Neutrophil (primary cell): Measurements from ENCODE around the gene SSH2.

Experiments
- H3K27ac ChIP-seq: fragments of 200-600 bp; sonication (generic); 2 replicates; pipeline ENCODE4 v1.5.1; 2016; ENCODE audit warnings: mild to moderate bottlenecking, moderate library complexity
- H3K27me3 ChIP-seq: fragments of 200-600 bp; sonication (generic); 2 replicates; pipeline ENCODE4 v1.6.0; 2016; ENCODE audit warnings: mild to moderate bottlenecking
- H3K36me3 ChIP-seq: fragments of 200-600 bp; sonication (generic); 2 replicates; pipeline ENCODE4 v1.5.1; 2017
- H3K4me1 ChIP-seq, 2 experiments: fragments of 200-600 bp in 1 of 2; sonication (generic) in 1 of 2; 1 replicate in 1 of 2; 2 replicates in 1 of 2; pipeline versions ENCODE4 v1.5.1 to v1.6.1; 2013 to 2016; ENCODE audit warnings: low read depth in 1 of 2, low read length in 1 of 2, mild to moderate bottlenecking in 1 of 2, moderate library complexity in 1 of 2; ENCODE audit not compliant: control insufficient read depth in 1 of 2, insufficient read depth in 1 of 2
- H3K4me3 ChIP-seq, 2 experiments: fragments of 200-600 bp in 1 of 2; sonication (generic) in 1 of 2; 1 replicate in 1 of 2; 2 replicates in 1 of 2; pipeline ENCODE4 v1.5.1; 2013 to 2016; ENCODE audit warnings: low read depth in 1 of 2, low read length in 1 of 2, mild to moderate bottlenecking in 1 of 2, moderate library complexity in 1 of 2
- H3K9me3 ChIP-seq: fragments of 200-600 bp; sonication (generic); 2 replicates; pipeline ENCODE4 v1.5.1; 2016
- CTCF ChIP-seq: fragments of 200-600 bp; sonication (generic); IDR thresholded peaks from 2 replicates; pipeline ENCODE4 v1.5.1; 2016; ENCODE audit warnings: antibody characterized with exemption

Gene SSH2

GRCh38 chr17:29582254-29582765 is 347.7 kb downstream of the SSH2 start:
- Histone ChIP-seq H3K9me3 (no peaks in the 10 kb centered on the region), H3K36me3 (peaks cover 20% of the 10 kb centered on the region), H3K4me3 (no peak overlapping the region), H3K27ac (no peak overlapping the region), H3K27me3 (no peaks in the 10 kb centered on the region), H3K4me1 (peaks cover 10 to 12% of the 10 kb centered on the region in 2 experiments)
- no peak for TF ChIP-seq CTCF

DNA sequence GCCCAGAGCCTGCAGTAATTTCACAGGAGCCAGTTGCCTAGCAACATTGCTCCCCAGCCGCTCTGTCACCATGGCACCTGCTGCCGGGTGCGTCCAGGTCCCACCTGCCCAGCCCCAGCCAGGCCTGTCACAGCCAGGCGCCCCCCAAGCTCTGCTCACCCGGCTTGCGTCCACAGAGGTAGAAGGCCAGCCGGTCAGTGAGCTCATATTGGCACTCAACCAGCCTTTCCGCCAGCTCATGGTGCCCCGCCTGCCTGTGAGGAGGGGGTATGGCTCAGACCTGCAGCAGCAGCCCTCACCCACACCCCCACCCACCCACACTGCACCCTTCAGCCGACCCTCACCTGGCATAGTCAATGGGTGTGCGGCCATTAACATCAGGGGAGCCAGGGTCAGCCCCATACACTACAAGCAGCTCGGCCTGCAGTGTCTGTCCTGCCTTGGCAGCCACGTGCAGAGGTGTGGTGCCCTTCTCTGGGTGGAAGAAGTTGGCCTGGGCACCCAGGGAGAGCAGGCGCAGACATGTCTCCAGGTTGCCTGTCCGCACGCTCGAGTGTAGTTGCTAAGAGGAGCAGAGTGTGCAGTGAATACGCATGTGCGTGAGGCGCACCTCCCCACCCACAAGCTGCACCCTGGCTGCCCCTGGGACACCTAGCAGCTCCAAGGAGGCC is 348.3 kb downstream of the SSH2 start:
- H3K9me3 ChIP-seq, result no peaks in the 10 kb centered on the region
- no peak overlapping the region for H3K4me3 ChIP-seq
- H3K27me3 ChIP-seq, result no peaks in the 10 kb centered on the region
- TF ChIP-seq CTCF, result no peak
- H3K4me1 ChIP-seq, result peaks cover 10 to 12% of the 10 kb centered on the region in 2 experiments
- H3K36me3 ChIP-seq, result peaks cover 26% of the 10 kb centered on the region
- H3K27ac ChIP-seq, result no peak overlapping the region

DNA sequence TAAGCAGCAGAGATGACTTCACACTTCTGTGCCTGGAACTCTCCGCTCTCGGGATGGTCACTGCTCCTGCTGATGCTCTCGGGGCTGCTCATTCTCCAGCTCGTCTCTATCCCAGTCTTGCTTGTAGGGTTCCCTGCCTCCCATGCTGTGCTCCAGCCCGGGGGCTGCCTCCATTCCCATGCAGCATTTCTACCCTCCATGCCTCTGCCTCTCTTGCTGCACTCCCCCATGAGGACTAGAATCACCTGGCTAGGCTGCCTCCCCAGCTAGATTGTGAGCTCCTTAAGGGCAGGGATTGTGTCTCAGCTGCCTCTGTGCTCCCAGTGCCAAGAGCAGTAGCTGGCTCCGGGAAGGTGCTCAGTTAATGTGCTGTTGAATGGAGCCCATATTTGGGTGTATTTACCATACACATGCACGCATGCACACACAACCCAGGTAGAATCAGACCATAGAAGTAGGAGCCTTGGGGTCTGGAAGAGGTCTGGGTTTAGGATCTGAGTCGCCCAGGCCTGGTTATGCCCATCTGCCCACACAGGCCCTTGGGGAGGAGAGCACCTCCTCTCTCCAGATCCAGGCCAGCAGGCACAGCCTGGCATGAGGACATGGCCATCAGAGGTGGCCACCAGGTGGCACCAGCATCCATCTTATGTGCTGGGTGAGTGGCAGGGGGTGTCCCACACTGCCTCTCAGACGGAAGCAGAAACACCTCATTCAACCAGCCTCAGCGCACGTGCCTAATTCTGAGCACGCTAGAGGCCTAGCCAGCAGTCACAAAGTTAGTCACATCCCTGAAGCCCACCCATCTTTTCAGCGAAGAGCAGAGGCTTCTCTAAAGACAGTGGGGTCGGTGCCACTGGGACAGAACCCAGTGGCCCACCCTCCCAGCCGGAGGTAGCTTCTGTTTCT is 349.9 kb downstream of the SSH2 start:
- peak; percentile 84 for TF ChIP-seq CTCF
- peaks cover 7% of the 10 kb centered on the region in 2 experiments for H3K4me1 ChIP-seq
- H3K27ac ChIP-seq, result no peak overlapping the region

GRCh38 chr17:29578626-29579485 is 351.2 kb downstream of the SSH2 start:
- H3K36me3 ChIP-seq, result peaks cover 53% of the 10 kb centered on the region

More for the DNA sequence above, 349.9 kb downstream of the SSH2 start:
- Histone ChIP-seq H3K4me3 (no peak overlapping the region), H3K36me3 (peaks cover 42% of the 10 kb centered on the region), H3K27me3 (no peaks in the 10 kb centered on the region), H3K9me3 (no peaks in the 10 kb centered on the region)

More at GRCh38 chr17:29578626-29579485, 351.2 kb downstream of the SSH2 start:
- no peak overlapping the region for H3K27ac ChIP-seq
- no peaks in the 10 kb centered on the region for H3K27me3 ChIP-seq
- no peaks in the 10 kb centered on the region for H3K9me3 ChIP-seq
- H3K4me3 ChIP-seq, result no peak overlapping the region
- no peak for TF ChIP-seq CTCF
- peaks cover 0 to 4% of the 10 kb centered on the region in 2 experiments for H3K4me1 ChIP-seq
